Suprapubic skin (tissue), 4 donors: ENCODE results near the gene TUBG1. TPM values are rescaled to one million over a fixed set of nuclear protein-coding genes. Genes with fewer than 3 reads are reported as not detected.

Source experiments
- DNase-seq, 2 donors: peaks; one replicate each; pipeline ENCODE4 v3.0.0-alpha.2; 2019; ENCODE audit warnings: low spot score in 2 of 2
- H3K27ac ChIP-seq: fragments of 200-600 bp; sonication (generic); one replicate; pipeline ENCODE4 v1.5.1; 2019
- H3K27me3 ChIP-seq: fragments of 200-600 bp; sonication (generic); one replicate; pipeline ENCODE4 v1.5.1; 2019
- H3K36me3 ChIP-seq: fragments of 200-600 bp; sonication (generic); one replicate; pipeline ENCODE4 v1.5.1; 2019
- H3K4me1 ChIP-seq: fragments of 200-600 bp; sonication (generic); one replicate; pipeline ENCODE4 v1.5.1; 2019
- H3K4me3 ChIP-seq: fragments of 200-600 bp; sonication (generic); one replicate; pipeline ENCODE4 v1.5.1; 2019; ENCODE audit warnings: mild to moderate bottlenecking
- H3K9me3 ChIP-seq: fragments of 200-600 bp; sonication (generic); one replicate; pipeline ENCODE4 v1.5.1; 2019
- EP300 ChIP-seq: sonication (generic); formaldehyde crosslinking; IDR thresholded peaks from one replicate; pipeline ENCODE4 v1.6.1; 2017; ENCODE audit warnings: antibody characterized with exemption
- POLR2A ChIP-seq, 2 donors: fragments of 450-650 bp; IDR thresholded peaks; one replicate each; pipeline ENCODE4 v1.6.1; 2017; ENCODE audit warnings: antibody characterized with exemption in 2 of 2, mild to moderate bottlenecking in 2 of 2, moderate library complexity in 2 of 2
- POLR2AphosphoS5 ChIP-seq, 3 donors: sonication (generic); formaldehyde crosslinking; IDR thresholded peaks; one replicate each; pipeline ENCODE4 v1.6.1; 2017; ENCODE audit warnings: antibody characterized with exemption in 3 of 3
- WGBS: methylation state at CpG from one replicate; pipeline ENCODE4 v1.1.5; 2018; 5-methylcytosine and 5-hydroxymethylcytosine counted together
- total RNA-seq, 4 donors: library from RNA; depleted of rRNA; stranded (reverse); fragments of >200 nt; gene quantifications; one replicate each; pipeline ENCODE4 v1.1.0, GENCODE V29; 2016
- TF ChIP-seq, protein P1 (sequence below), 2 donors: fragments of 200-600 bp in 1 of 2; fragments of 450-650 bp in 1 of 2; sonication (generic) in 1 of 2; IDR thresholded peaks; one replicate each; pipeline ENCODE4 v1.5.1; 2016 to 2019; ENCODE audit warnings: antibody characterized with exemption in 2 of 2, mild to moderate bottlenecking in 1 of 2, moderate library complexity in 1 of 2

Gene TUBG1
- total RNA-seq, 4 donors from 2014 or later: 28.6 to 55.3 (median 54.2) TPM

DNA sequence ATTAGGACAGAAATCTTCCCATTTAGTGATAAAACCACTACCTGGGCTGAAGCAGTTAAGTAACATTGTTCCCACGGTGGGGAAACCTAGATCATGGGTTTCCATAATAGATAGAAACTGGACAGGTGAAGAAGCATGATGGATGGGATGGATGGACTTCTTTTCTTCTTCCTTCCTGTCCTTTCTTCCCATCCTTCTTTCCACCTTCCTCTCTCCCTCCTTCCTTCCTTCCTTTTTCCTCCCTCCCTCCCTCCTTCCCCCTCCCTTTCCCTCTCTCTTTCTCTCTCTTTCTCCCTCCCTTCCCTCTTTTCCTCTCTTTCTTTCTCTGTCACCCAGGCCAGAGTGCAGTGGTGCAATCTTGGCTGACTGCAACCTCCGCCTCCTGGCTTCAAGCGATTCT, 35.0 kb upstream of the TUBG1 start:
- H3K4me3 ChIP-seq: no peak overlapping the region
- H3K9me3 ChIP-seq: no peaks in the 10 kb centered on the region
- H3K27me3 ChIP-seq: no peaks in the 10 kb centered on the region
- H3K36me3 ChIP-seq: peaks cover 59% of the 10 kb centered on the region
- no peak overlapping the region for H3K27ac ChIP-seq
- 82% methylated on average over 3 of the region's 3 CpGs for WGBS
- H3K4me1 ChIP-seq: peaks cover 20% of the 10 kb centered on the region
- no peak for DNase-seq
- TF ChIP-seq, protein P1, sequence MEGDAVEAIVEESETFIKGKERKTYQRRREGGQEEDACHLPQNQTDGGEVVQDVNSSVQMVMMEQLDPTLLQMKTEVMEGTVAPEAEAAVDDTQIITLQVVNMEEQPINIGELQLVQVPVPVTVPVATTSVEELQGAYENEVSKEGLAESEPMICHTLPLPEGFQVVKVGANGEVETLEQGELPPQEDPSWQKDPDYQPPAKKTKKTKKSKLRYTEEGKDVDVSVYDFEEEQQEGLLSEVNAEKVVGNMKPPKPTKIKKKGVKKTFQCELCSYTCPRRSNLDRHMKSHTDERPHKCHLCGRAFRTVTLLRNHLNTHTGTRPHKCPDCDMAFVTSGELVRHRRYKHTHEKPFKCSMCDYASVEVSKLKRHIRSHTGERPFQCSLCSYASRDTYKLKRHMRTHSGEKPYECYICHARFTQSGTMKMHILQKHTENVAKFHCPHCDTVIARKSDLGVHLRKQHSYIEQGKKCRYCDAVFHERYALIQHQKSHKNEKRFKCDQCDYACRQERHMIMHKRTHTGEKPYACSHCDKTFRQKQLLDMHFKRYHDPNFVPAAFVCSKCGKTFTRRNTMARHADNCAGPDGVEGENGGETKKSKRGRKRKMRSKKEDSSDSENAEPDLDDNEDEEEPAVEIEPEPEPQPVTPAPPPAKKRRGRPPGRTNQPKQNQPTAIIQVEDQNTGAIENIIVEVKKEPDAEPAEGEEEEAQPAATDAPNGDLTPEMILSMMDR (IDR thresholded peaks at IDR 0.05): no peak
- TF ChIP-seq EP300: no peak
- no peak for TF ChIP-seq POLR2AphosphoS5 (IDR thresholded peaks at IDR 0.05)
- TF ChIP-seq POLR2A (IDR thresholded peaks at IDR 0.05): no peak

DNA sequence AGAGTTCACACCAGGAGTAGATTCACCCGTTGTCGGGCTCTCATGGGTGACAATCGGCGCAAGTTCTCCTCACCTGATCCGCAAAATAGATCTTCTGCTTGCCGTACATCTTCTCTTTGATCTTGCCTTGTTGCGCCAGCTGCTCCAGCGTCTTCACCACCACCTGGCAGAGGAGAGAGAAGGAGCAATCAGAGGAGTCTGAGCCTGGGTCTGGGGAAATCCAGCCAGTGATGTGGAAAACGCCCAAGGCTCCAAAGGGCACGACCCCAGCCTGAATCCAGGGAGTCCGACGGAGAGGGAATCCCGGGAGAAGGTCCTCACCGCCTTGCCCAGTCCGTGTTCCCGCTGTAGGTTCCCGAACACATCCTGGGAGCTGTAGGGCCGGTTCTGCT, 32.3 kb upstream of the TUBG1 start:
- peaks cover 17% of the 10 kb centered on the region for H3K4me1 ChIP-seq
- H3K36me3 ChIP-seq: peaks cover 57% of the 10 kb centered on the region
- TF ChIP-seq POLR2AphosphoS5 (IDR thresholded peaks at IDR 0.05) (no peak), POLR2A (IDR thresholded peaks at IDR 0.05) (no peak), EP300 (no peak)
- TF ChIP-seq, protein P1 (IDR thresholded peaks at IDR 0.05): no peak
- WGBS: 6% methylated on average over 16 of the region's 18 CpGs
- no peaks in the 10 kb centered on the region for H3K9me3 ChIP-seq
- H3K27ac ChIP-seq: peak overlapping the region; percentile 81
- DNase-seq: no peak
- peak overlapping the region; percentile 61 for H3K4me3 ChIP-seq
- no peaks in the 10 kb centered on the region for H3K27me3 ChIP-seq

DNA sequence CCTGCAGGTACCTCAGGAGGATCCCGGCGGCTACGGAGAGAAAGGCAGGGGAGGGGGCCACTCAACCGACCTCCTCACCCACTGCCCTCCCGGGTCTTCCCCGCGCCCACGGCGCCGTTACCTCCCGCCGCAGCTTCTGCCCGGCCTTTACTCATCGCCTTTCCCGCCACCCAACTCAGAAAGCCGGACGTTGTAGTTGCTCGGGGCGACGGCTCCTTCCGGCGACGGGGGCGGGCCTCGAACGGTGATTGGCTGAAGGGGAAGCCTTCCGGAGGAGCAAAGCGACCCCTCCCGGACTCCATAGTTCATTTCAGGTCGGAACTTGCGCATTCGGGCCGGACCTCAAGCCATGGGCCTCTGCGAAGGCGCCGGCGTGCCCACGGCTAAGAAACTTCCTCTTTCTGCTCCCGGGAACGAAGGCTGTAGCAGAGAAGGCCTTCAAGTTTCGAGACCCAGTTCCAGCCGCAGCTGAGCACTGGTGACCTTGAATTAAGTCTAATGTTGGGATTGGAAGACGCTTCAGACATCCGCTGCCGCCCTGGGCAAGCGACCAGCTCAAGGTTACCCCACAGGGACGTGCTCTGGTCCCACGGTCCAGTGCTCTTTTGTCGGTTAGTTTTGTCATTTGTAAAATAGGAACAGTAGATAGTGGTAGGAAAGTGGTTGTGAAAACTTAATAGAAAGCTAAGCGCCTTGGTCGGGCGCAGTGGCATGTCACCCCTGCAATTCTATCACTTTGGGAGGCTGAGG, 31.8 kb upstream of the TUBG1 start, which contains the start of gene PSMC3IP:
TSS of gene PSMC3IP (minus strand) at position 198 of the 750 bp plus-strand sequence. CDS start at position 155, 43 bp downstream.
- peaks cover 17% of the 10 kb centered on the region for H3K4me1 ChIP-seq
- WGBS: 0% methylated on average over 32 of the region's 52 CpGs
- TF ChIP-seq POLR2AphosphoS5 (IDR thresholded peaks at IDR 0.05): peak in 2 of 3 donors; percentile 78 to 82
- TF ChIP-seq, protein P1 (IDR thresholded peaks at IDR 0.05): peak in 1 of 2 donors; percentile 29
- no peak for TF ChIP-seq EP300
- TF ChIP-seq POLR2A (IDR thresholded peaks at IDR 0.05): no peak

DNA sequence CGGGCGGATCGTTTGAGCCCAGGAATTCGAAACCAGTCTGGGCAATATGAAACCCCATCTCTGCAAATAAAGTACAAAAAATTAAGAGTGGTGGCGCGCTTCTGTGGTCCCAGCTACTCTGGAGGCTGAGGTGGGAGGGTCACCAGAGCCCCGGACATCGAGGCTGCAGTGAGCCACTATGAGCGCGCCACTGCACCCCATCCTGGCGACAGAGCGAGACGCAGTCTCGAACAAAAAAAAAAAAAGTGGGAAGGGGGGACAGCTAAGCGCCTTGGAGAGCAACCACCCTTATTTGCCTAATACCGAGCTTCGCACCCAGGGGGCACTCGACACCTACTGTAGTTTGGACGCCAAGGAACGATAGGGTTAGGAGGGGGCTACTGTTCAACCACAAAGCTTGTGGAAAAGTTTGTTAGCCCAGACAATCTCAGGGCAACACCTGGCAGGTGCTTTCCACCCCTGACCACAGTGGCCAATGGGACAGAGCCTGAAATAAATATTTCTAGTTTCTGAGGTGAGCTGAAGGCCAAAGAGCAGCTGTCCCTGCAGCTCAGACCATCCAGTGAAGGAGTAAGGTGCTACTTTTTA, 31.1 kb upstream of the TUBG1 start:
- Histone ChIP-seq H3K36me3 (peaks cover 57% of the 10 kb centered on the region), H3K4me1 (peaks cover 17% of the 10 kb centered on the region), H3K4me3 (peak overlapping the region; percentile 61), H3K9me3 (no peaks in the 10 kb centered on the region), H3K27ac (peak overlapping the region; percentile 81), H3K27me3 (no peaks in the 10 kb centered on the region)
- peak; percentile 81 to 85 for DNase-seq
- under 1% methylated on average over 20 of the region's 20 CpGs for WGBS
- TF ChIP-seq, protein P1 (IDR thresholded peaks at IDR 0.05): peak; percentile 72 to 77
- no peak for TF ChIP-seq POLR2A (IDR thresholded peaks at IDR 0.05)

More for the DNA sequence above, 31.8 kb upstream of the TUBG1 start, which contains the start of gene PSMC3IP:
- Histone ChIP-seq H3K4me3 (peak within 1 kb of the TSS; percentile 61), H3K27me3 (no peaks in the 10 kb centered on the region), H3K9me3 (no peaks in the 10 kb centered on the region), H3K36me3 (peaks cover 57% of the 10 kb centered on the region), H3K27ac (peak within 1 kb of the TSS; percentile 81)
- peak; percentile 98 to 99 for DNase-seq

DNA sequence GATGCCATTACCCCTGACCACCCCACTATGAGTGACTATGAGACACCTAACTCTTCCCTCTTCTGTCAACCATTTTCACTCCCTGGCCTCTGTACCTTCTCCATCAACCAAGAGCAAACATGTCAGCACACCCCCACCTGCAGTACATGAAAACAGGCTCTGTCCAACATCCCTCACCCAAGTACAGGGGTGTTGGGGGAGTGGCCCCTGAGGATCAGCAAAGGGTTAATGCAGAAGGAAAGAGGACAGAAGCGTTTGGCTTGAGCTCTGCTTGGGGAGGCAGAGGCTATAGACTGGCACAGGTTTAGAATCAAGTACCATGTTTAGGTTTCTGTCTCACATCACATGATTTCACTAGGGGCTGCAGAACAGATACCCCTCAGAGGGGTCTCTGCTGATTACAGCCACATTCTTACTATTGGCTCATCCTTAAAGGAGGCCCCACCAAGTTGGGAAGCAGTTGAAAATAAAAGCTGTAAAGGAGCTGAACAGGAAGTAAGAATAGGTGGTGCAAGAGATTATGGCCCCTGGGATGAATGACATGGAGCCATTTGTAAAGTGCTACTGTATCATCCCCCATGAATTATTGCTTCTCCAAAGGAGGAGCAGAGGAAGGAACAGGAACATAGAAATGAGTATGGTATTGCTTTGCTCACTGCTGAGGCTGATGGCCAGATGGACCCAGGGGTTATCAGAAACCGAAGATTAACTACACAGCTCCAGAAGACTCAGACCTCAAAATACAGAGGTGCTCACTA, 29.5 kb upstream of the TUBG1 start:
- no peaks in the 10 kb centered on the region for H3K9me3 ChIP-seq
- no peak overlapping the region for H3K27ac ChIP-seq
- TF ChIP-seq POLR2A (IDR thresholded peaks at IDR 0.05) (no peak), POLR2AphosphoS5 (IDR thresholded peaks at IDR 0.05) (no peak), EP300 (no peak)
- TF ChIP-seq, protein P1 (IDR thresholded peaks at IDR 0.05): no peak
- H3K4me3 ChIP-seq: no peak overlapping the region
- H3K4me1 ChIP-seq: peaks cover 20% of the 10 kb centered on the region
- DNase-seq: no peak
- no peaks in the 10 kb centered on the region for H3K27me3 ChIP-seq
- H3K36me3 ChIP-seq: peaks cover 57% of the 10 kb centered on the region
- WGBS: 48% methylated on average over 2 of the region's 2 CpGs
